Measurements from ENCODE around the gene EFNA4.
A peak's percentile ranks its signal among the peaks of the same experiment; 100 is the strongest.

EFNA4 gene

DNA sequence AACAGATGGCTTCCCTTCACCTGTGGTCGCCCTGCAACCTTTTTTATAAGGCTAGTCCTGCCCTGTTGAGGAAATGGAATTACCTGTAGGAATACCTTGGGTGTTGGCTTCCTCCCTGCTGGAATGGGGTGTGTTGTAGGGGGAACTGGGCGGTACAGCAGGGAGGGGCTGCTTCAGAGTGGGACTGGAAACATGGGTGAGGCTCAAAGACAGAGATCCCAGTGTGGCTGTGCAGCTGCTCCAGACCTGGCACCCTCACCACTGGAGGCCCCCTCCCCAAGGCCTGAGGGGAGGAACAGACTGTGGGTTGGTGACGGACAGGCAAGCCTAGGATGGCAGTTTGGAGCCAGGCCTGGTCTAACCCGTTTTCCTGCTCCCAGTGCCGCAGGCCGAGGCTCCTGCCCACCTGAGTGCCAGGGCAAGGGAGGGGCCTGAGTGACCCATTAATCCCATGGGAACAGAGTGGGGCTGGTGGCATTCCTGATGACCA is 19.6 kb downstream of the EFNA4 start:
- Mint-ChIP-seq H3K36me3 (no peaks in the 10 kb centered on the region), H3K4me1 (peaks cover 59% of the 10 kb centered on the region), H3K4me3 (no peak overlapping the region)

DNA sequence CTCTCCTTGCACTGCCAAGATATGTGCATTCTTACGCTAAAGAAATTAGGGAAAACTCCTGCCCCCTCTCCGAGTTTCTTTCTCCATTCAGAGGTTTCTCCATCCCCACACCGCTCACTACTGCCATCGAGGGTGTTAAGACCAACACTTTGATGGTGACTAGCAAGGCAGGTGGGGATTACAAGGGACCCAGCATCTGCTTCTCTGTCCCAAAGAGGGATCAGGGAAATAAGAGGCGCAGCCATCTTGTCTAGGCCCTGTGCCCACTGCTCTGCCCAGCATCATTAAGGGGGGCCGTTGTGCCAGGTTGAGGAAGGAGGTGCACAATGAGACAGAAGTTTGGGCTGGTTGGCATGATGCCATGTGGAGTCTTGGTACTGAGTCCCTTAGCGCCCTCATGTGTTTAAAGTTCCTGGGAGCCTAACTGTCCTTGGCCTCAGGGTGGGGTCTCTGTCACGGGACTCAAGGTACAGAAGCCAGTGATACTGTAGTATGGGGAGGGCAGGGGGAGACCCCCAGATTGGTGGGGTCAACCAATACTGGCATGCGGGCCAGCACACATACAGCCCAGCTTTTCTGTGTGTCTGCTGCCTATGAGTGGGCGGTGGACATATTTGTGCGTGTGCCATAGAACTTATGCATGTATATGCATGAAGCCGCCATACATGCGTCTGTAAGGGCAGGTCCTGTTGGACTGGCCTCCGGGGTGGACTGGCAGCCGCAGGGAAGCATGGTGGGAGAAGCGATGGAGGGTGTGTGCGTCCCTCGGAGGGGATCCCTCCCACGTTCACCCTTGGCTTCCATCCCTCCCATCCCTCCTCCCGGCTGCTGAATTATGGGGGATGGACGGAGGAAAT is 20.6 kb downstream of the EFNA4 start:
- Mint-ChIP-seq H3K9me3 (no peaks in the 10 kb centered on the region), H3K4me3 (peak overlapping the region; percentile 85), H3K27me3 (peaks cover 46% of the 10 kb centered on the region), H3K4me1 (peaks cover 55% of the 10 kb centered on the region), H3K36me3 (no peaks in the 10 kb centered on the region), H3K27ac (peak overlapping the region; percentile 91)
- no peak for ATAC-seq

More for the DNA sequence above, 19.6 kb downstream of the EFNA4 start:
- Mint-ChIP-seq H3K27me3 (peaks cover 47% of the 10 kb centered on the region), H3K9me3 (no peaks in the 10 kb centered on the region), H3K27ac (no peak overlapping the region)
- ATAC-seq, result no peak

DNA sequence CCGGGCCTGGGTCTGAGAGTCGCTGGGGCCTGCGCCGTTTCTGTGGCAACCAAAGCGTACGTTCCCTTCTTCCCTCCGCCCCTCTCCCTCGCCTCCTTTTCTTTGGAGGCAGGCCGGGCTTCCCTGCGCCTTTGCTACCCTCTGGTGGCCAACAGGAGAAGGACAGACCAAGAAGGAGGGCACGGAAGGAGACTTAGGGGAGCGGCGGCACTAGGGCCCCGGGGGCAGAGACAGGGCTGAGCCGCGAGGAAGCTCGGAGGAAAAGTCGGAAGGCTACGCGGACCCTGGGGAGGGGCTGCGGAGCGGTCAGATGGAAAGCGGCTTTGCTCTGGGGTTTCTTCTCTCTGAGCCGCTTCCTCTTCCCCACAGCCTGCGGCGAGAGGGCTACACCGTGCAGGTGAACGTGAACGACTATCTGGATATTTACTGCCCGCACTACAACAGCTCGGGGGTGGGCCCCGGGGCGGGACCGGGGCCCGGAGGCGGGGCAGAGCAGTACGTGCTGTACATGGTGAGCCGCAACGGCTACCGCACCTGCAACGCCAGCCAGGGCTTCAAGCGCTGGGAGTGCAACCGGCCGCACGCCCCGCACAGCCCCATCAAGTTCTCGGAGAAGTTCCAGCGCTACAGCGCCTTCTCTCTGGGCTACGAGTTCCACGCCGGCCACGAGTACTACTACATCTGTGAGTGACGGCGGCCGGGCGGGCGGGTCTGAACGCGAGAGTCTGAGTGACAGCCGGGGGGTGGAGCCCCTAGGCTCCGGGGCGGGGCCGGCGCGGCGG is 21.4 kb downstream of the EFNA4 start:
- H3K27me3 Mint-ChIP-seq, result peaks cover 38% of the 10 kb centered on the region
- no peaks in the 10 kb centered on the region for H3K36me3 Mint-ChIP-seq
- peak overlapping the region; percentile 91 for H3K27ac Mint-ChIP-seq
- ATAC-seq, result peak; percentile 92
- peaks cover 46% of the 10 kb centered on the region for H3K4me1 Mint-ChIP-seq
- H3K9me3 Mint-ChIP-seq, result no peaks in the 10 kb centered on the region
- H3K4me3 Mint-ChIP-seq, result peak overlapping the region; percentile 85

DNA sequence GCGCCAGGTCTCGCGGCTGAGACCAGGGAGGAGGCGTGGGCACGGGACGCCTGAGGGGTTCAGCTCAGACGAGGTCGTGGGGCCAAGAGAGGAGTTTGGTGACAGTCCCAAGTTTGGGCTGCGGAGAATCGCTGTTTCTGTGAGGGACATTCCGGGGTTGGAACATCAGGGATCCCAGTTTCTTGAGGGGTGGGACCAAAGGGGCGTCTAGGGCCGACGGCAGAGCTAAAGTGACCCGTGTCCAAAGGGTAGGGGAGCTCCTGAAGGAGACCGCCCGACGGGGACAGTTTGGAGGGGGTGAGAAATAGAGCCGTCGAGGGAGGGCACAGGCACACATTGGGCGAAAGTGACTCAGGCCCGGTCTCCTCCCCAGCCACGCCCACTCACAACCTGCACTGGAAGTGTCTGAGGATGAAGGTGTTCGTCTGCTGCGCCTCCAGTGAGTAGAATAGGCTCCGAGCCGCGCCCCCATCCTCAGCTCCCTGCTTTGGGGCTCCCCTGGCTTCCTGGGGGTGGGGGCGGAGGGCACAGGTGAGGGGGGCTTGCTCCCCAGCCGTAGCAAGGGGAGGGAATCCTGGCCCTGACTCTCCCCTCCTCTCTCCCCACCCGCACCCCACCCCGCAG is 22.1 kb downstream of the EFNA4 start:
- Mint-ChIP-seq H3K9me3 (no peaks in the 10 kb centered on the region), H3K4me3 (peak overlapping the region; percentile 85), H3K36me3 (no peaks in the 10 kb centered on the region), H3K4me1 (peaks cover 45% of the 10 kb centered on the region), H3K27ac (peak overlapping the region; percentile 91), H3K27me3 (peaks cover 33% of the 10 kb centered on the region)
- peak; percentile 53 for ATAC-seq

DNA sequence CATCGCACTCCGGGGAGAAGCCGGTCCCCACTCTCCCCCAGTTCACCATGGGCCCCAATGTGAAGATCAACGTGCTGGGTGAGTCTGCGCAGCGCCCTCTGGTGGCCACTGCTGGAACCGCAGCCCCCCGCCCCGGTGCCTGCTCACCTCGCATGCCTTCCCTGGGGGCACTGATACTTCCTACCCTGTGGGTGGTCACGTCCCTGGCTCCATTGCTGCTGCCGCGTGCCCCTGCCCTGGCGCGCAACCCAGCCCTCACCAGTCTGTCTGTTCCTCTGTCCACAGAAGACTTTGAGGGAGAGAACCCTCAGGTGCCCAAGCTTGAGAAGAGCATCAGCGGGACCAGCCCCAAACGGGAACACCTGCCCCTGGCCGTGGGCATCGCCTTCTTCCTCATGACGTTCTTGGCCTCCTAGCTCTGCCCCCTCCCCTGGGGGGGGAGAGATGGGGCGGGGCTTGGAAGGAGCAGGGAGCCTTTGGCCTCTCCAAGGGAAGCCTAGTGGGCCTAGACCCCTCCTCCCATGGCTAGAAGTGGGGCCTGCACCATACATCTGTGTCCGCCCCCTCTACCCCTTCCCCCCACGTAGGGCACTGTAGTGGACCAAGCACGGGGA is 22.7 kb downstream of the EFNA4 start:
- Mint-ChIP-seq H3K27ac (peak overlapping the region; percentile 91), H3K36me3 (no peaks in the 10 kb centered on the region), H3K4me3 (peak overlapping the region; percentile 85), H3K9me3 (no peaks in the 10 kb centered on the region), H3K27me3 (peaks cover 30% of the 10 kb centered on the region), H3K4me1 (peaks cover 47% of the 10 kb centered on the region)
- peak; percentile 25 for ATAC-seq

DNA sequence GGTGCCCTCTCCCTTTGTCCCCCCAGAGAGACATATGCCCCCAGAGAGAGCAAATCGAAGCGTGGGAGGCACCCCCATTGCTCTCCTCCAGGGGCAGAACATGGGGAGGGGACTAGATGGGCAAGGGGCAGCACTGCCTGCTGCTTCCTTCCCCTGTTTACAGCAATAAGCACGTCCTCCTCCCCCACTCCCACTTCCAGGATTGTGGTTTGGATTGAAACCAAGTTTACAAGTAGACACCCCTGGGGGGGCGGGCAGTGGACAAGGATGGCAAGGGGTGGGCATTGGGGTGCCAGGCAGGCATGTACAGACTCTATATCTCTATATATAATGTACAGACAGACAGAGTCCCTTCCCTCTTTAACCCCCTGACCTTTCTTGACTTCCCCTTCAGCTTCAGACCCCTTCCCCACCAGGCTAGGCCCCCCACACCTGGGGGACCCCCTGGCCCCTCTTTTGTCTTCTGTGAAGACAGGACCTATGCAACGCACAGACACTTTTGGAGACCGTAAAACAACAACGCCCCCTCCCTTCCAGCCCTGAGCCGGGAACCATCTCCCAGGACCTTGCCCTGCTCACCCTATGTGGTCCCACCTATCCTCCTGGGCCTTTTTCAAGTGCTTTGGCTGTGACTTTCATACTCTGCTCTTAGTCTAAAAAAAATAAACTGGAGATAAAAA is 23.5 kb downstream of the EFNA4 start:
- H3K9me3 Mint-ChIP-seq, result no peaks in the 10 kb centered on the region
- peaks cover 22% of the 10 kb centered on the region for H3K27me3 Mint-ChIP-seq
- H3K27ac Mint-ChIP-seq, result no peak overlapping the region
- no peak for ATAC-seq
- peaks cover 45% of the 10 kb centered on the region for H3K4me1 Mint-ChIP-seq
- no peaks in the 10 kb centered on the region for H3K36me3 Mint-ChIP-seq
- H3K4me3 Mint-ChIP-seq, result no peak overlapping the region

DNA sequence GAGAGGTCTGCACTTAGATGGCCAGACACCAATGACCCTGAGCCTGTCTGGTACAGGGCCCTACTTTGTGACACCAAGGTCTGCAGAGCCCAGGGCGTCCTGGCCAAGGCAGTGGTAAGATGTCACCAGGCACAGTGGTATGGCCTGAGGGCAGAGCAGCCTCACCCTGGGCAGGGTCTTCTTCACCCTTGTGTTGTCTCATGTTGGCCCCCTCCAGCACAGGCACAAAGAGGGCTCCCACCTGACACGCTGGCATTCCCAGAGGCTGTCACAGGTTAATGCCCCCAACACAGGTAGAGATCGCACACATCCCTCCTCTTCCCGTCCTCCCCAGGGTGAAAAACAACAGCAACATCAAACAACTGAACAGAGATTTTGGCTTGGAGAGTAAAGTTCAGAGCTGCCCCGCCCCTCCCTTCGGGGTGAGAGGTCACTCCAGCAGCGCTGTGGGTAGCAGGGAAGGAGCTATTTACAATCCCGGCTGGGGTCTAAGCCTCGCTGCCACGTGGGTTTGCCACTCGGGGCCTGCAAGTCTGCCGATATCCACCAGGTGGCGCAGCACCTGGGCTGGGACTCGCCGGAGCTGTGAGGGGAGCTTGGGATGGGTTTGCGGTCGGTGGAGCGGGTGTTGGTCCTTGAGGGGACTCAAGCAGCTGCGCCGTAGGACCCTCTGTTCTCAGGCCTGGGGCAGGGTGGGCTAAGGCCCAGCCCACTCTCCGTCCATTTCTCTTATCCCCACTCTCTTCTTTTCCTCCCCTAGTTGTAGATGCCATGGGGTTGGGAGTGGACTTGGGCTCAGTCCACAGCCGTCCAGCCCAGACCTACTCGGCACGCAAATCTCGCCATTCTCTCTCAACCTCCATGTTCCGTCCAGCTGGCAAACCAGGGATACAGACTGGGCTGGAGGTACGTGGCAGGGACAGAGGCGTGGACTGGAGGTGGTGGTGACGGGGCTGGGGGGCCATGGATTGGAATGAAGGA is 27.8 kb downstream of the EFNA4 start:
- Mint-ChIP-seq H3K27me3 (peaks cover 8% of the 10 kb centered on the region), H3K9me3 (no peaks in the 10 kb centered on the region), H3K4me3 (no peak overlapping the region), H3K27ac (peak overlapping the region; percentile 36), H3K4me1 (peaks cover 16% of the 10 kb centered on the region), H3K36me3 (no peaks in the 10 kb centered on the region)
- ATAC-seq, result peak; percentile 75

DNA sequence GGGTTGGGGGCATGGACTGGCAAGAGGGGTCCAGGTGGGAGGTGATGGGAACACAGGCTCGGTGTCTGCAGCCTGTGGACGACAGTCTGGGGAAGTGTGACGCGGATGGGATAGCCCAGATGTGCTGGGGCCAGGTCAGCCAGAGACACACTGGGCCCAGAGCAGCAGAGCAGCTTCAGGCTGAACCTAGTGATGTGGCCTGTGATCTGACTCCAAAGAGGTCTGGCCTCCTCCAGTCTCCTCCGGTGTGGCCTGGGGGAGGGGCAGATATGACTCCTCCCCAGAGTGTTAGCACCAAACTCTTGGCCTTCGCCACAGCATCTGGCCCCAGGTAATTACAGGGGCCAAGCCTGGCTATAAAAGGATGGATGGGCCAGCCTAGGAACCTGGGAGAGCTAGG is 28.6 kb downstream of the EFNA4 start:
- Mint-ChIP-seq H3K9me3 (no peaks in the 10 kb centered on the region), H3K36me3 (no peaks in the 10 kb centered on the region), H3K4me3 (no peak overlapping the region), H3K27ac (no peak overlapping the region), H3K4me1 (peaks cover 15% of the 10 kb centered on the region), H3K27me3 (peaks cover 8% of the 10 kb centered on the region)
- ATAC-seq, result no peak

DNA sequence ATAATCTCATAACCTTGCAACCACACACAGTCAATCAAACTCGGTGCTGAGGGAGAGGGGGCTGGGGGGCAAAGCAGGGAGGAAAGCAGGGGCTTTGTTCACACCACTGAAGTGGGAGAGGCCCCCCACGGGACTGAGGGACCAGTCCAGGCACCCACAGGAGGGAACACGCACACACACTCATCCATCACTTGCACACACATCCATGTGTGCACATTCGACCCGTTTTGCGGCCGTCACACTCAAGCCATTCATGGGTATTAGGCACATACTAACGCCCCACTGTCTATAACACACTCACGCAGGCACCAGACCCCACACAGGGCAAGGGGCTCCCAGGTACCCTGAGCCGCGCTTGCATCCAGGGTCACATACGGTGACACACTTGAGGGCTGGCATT is 29.1 kb downstream of the EFNA4 start:
- no peak overlapping the region for H3K27ac Mint-ChIP-seq
- H3K9me3 Mint-ChIP-seq, result no peaks in the 10 kb centered on the region
- no peak overlapping the region for H3K4me3 Mint-ChIP-seq
- H3K4me1 Mint-ChIP-seq, result peaks cover 15% of the 10 kb centered on the region
- no peak for ATAC-seq
- H3K36me3 Mint-ChIP-seq, result no peaks in the 10 kb centered on the region
- peaks cover 8% of the 10 kb centered on the region for H3K27me3 Mint-ChIP-seq

DNA sequence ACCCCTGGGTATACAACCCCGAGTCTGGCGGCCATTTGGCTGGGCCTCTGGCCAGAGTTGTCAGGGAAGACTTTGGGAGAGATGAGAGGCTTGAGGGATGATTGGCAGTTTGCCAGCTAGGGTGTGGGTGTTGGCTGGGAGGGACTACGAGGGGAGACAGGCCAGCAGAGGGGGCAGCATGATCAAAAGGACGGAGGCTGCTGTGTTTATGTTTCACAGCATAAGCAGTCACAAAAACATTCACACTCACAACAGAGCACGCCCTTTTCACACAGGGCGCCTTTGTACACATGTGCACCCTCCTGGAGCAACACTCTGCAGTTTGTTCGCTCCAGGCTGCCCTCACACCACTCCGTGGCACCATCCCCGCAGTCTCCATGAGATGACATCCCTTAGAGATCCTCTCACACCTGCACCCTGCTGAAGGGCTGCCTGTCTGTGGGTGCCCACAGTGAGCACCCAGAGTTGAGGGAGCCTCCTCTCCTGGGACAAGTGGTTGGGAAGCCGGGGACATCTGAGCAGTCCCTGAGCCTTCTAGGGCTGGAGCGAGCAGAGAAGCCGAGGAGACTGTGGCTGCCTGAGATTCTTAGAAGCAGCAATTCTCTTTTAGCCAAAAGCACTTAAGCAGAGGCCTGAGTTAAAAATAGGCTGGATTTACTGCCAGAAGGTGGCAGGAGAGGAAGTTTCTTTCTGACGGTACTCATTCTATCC is 30.5 kb downstream of the EFNA4 start:
- Mint-ChIP-seq H3K36me3 (no peaks in the 10 kb centered on the region), H3K9me3 (no peaks in the 10 kb centered on the region), H3K27ac (no peak overlapping the region), H3K4me1 (peaks cover 15% of the 10 kb centered on the region), H3K4me3 (no peak overlapping the region), H3K27me3 (peaks cover 8% of the 10 kb centered on the region)
- peak; percentile 34 for ATAC-seq

DNA sequence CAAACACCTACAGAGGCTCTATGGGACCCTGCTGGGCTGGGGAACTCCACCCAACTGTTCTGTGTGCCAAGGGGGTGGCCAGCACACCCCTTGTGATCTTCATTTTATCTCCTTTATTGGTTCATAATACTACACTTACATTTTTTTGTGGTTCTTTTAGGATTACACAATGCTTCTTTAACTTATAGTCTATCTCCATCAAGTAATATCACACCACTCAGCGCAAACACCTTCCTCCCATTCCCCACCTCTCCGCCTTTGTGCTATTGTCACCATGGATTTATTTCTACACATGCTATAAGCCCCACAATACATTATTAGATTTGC is 31.0 kb downstream of the EFNA4 start:
- Mint-ChIP-seq H3K4me3 (no peak overlapping the region), H3K27ac (no peak overlapping the region), H3K27me3 (peaks cover 8% of the 10 kb centered on the region), H3K9me3 (no peaks in the 10 kb centered on the region), H3K4me1 (peaks cover 15% of the 10 kb centered on the region), H3K36me3 (no peaks in the 10 kb centered on the region)
- no peak for ATAC-seq

DNA sequence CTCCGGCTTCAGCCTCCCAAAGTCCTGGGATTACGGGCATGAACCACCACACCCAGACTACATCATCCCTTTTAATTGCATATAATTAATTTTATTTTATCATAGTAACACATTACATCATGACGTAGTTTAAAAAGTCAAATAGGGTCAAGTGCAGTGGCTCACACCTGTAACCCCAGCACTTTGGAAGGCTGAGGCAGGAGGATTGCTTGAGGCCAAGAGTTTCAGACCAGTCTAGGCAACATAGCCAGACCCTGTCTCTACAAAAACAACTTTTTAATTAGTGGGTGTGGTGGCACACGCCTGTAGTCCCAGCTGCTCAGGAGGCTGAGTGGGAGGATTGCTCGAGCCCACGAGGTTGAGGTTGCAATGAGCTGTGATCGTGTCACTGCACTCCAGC is 35.8 kb downstream of the EFNA4 start:
- ATAC-seq, result no peak
- H3K4me3 Mint-ChIP-seq, result no peak overlapping the region
- no peak overlapping the region for H3K27ac Mint-ChIP-seq
- no peaks in the 10 kb centered on the region for H3K36me3 Mint-ChIP-seq
- H3K9me3 Mint-ChIP-seq, result no peaks in the 10 kb centered on the region
- peaks cover 8% of the 10 kb centered on the region for H3K27me3 Mint-ChIP-seq
- peaks cover 1% of the 10 kb centered on the region for H3K4me1 Mint-ChIP-seq

DNA sequence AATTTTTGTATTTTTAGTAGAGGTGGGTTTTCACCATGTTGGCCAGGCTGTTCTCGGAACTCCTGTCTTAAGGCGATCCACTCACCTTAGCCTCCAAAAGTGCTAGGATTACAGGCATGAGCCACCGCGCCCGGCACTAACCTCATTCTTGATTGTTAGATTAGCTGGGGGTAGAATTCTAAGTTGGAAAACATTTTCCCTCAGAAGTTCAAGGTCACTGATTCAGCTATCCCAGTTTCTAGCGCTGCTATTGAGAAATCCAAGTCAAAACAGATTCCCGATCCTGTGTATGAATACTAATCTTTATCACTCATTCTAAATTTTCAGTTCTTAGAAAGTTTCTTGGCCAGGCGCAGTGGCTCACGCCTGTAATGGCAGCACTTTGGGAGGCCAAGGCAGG is 39.8 kb downstream of the EFNA4 start:
- Mint-ChIP-seq H3K9me3 (no peaks in the 10 kb centered on the region), H3K4me3 (no peak overlapping the region), H3K27ac (no peak overlapping the region), H3K36me3 (no peaks in the 10 kb centered on the region), H3K4me1 (no peaks in the 10 kb centered on the region), H3K27me3 (no peaks in the 10 kb centered on the region)
- ATAC-seq, result no peak
